GM12892 (cell line): ENCODE results near the gene INPP5E.
A peak's percentile ranks its signal among the peaks of the same experiment; 100 is the strongest.

Source experiments
- DNase-seq: peaks from one replicate; pipeline ENCODE4 v3.0.0; 2011; ENCODE audit not compliant: insufficient read length
- FAIRE-seq: peaks from 2 replicates; lab custom pipeline; 2011; peaks lifted over from hg19 to GRCh38; lab: Jason Lieb, UNC
- POLR2A ChIP-seq: IDR thresholded peaks from 2 replicates; pipeline ENCODE4 v1.6.1; 2011; ENCODE audit warnings: low read depth, low read length, control low read depth
- POLR2AphosphoS5 ChIP-seq: IDR thresholded peaks from 2 replicates; pipeline ENCODE4 v1.6.1; 2011; ENCODE audit warnings: low read depth, low read length, control low read depth
- TAF1 ChIP-seq: IDR thresholded peaks from 2 replicates; pipeline ENCODE4 v1.6.1; 2011; ENCODE audit warnings: low read depth, mild to moderate bottlenecking, control low read depth, low read length, borderline replicate concordance

Gene INPP5E

DNA sequence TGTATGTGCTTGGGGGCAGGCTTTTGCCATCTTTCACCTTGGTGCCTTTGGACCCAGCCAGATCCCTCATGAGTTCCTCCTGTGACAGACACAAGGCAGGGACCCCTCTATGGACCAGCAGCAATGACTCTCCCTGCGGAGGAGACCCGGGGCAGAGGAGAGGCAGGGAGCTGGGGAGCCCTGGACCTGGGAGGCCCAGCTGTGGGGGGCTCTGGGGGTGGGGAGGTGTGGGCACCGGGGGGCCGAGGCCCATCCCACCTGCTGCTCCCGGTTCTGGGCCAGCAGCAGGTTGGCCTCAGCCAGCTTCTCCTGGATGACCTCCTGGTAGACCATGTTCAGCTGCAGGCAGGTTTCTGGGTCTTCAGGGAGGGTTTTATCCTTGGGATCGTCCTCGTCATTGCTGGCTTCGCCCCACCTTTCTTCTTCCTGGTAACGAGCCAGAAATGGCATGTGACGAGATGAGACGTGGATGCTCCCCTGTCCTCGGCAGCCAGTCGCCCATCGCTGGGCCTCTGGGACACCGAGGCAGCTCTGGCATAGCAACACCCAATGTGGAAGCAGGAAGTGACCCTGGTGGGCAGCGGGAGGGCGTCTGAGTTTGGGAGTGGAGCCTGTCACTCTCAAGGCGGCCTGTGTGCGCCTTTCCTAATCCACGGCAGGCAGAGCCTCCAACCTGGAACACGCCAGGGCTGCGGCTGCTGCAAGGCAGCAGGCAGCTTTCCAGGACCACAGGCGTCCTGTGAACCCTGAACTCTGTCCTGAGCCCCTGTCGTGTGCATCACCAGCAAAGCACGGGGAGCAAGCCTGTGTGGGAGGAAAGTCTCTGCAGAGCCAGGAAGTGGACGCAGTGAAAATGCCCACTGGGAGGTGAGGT is 44.1 kb downstream of the INPP5E start:
- DNase-seq (no peak), FAIRE-seq (no peak)
- TF ChIP-seq POLR2AphosphoS5 (no peak; the same call in 1 of the 2 replicates), POLR2A (no peak)

DNA sequence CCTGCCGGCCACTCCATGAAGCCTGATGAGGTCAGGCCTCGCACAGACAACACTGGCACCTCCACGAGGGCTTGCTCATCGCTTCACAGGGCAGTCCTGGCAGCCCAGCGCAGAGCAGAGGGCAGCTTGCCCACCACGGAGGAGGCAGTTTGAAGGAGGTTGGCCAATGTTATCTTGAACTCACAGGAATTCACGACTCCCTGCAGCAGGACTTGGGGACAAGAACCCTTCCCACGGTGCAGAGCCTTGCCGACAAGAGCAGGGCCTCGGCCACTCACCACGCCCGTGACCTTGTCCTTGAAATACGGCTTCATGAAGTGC is 44.7 kb downstream of the INPP5E start:
- no peak for DNase-seq
- no peak for FAIRE-seq
- TF ChIP-seq TAF1, result no peak
- TF ChIP-seq POLR2AphosphoS5, result peak; percentile 22; the same call in 1 of the 2 replicates
- no peak; the same call in 1 of the 2 replicates for TF ChIP-seq POLR2A

DNA sequence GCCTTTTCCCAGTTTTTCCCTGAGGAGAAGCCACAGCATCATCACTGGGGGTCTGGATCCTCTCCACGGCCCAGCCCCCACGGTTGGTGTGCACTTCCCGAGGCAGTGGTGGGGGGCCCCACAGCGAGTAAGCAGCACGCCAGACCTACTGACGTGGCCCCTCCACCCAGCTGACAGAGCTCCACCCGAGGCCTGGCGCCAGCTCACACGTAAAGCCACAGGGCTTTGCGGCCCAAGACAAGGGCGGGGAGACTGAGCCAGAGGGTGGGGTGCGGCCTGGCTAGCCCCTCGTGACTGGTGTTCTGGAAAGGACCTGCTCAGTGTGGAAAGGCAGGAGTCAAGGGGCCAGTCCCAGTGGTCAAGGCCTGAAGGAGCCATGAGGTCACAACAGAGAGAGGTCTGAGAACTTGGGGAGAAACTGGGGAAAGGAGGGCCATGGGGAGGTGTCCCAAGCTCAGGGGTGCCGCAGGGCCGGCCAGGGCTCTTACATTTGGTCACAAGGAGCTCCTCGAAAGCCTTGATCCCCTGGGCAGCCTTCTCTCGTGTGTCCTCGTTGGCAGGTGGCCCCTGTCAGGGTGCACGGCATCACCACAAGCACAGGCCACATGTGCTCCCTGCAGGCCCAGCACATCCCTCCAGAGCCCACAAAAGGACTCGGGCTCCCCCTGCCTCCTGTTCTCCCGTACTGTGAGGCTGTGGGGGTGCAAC is 45.2 kb downstream of the INPP5E start:
- FAIRE-seq (no peak), DNase-seq (no peak)
- TF ChIP-seq TAF1, result no peak
- TF ChIP-seq POLR2A, result no peak

DNA sequence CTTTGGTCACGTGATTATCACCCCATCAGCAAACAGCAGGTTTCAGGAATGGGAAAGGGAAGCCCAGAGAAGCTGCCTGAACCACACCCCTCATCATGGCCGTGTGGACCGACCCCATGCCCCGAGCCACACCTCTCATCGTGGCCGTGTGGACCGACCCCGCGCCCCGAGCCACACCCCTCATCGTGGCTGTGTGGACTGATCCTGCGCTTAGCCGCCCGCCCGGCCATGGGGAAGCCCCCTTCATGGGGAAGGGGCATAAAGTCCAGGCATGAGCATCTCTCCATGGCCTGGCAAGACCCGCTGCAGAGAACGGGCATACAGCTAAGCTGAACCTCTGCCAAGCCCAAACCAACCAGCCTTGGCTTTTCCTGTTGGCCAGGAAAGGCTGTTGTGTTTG is 46.1 kb downstream of the INPP5E start:
- no peak for TF ChIP-seq POLR2A
- no peak for TF ChIP-seq TAF1
- TF ChIP-seq POLR2AphosphoS5, result no peak; the same call in 1 of the 2 replicates
- no peak for DNase-seq

DNA sequence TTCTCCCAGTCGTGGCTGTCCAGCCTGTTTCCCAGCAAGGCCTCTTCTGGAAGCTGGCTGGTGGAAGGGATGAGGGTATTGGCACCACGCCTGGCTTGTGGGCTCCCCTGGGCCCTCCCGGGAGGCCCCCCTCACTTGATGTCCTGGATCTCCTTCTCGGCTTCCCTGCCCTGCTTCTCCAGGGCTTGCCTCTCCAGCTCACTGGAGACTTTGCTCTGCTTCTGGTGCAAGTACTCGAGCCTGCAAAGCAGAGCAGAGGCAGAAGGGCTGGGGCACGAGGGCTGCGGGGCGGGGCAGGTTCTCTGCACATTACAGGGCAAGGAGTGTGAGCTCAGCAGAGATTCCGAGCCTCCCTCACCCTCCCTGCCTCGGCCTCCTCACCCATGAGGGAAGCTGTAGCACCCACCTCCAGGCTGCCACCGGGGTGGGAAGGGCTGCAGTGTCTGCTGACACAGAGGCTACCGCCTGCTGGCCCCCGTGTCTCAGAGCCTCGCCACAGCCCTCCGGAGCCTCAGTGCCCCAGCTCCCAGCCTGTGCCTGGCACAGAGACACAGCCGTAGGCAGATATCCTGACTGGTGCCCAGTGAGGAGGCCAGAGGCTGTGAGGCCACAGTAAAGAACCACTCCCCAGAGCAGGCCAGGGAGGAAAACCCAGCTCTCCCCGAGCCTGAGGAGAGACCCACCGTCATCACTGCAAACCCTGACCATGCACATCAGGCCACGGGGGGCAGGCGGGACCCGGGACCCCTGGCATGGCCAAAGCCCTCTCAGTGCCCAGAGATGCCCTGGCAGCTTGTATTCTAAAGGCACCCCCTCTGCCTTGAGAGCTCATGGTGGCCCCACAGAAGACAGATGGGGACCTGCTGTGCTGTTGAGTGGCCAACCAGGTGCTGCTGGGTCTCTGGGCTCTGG is 46.9 kb downstream of the INPP5E start:
- no peak for FAIRE-seq
- no peak for TF ChIP-seq POLR2A
- peak; percentile 47; the same call in 1 of the 2 replicates for TF ChIP-seq POLR2AphosphoS5

More for the DNA sequence above, 46.1 kb downstream of the INPP5E start:
- FAIRE-seq, result no peak

DNA sequence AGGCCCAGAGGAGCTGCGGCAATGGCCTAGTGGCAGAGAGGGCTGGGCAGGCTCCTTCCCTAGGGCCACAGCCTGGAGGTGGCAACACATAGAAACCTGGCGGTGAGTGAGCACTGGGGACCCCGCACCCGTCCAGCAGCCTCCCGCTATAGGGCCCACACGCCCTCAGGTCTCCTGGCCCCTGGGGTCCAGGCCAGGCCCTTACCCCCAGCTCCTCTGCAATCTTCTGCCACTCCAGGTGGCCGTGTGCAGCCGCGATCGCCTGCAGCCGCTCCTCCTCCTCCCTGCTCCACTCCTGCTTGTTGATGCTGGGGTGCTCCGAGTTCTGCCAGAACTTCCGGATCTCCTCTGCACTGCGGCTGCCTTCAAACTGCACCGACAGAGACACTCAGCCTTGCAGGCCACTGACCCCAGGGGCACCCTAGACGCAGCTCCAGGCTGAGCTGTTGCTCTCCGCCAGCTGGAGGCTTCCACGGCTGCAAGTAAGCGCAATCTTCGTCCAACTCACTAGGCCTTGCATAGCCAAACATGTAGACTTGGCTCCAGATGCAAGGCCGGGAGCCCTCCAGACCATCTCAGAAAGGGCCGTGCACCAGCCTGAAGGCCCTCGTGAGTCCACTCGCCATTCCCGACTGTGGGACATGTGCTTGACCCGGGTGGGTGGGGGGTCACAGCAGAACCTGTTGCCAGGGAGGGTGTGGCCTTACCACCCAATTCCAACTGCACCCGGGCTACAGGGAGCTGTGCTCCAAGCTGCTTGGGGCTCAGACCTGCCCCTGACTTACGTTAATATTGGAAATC is 47.7 kb downstream of the INPP5E start:
- DNase-seq (no peak), FAIRE-seq (no peak)
- TF ChIP-seq POLR2AphosphoS5 (no peak; the same call in 1 of the 2 replicates), TAF1 (no peak), POLR2A (no peak)

More for the DNA sequence above, 46.9 kb downstream of the INPP5E start:
- no peak for DNase-seq

DNA sequence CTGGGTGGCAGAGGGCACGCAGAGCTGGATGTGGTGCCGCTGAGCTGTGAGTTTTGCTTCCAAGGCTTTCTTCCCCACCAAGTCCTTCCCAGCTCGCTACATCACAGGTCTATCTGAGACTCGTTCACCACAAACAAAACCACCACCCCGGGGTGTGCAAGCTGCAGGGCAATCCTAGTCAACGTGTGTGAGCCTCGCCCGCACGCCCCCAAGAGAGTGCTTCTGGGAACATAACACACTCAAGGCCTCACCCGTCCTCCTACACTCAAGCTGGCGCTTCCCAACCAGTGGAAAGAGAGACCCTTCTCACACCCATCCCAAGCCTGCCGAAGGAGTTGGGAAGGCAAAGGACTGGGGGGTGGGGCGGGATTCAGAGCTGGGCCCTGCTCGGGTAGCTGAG is 50.2 kb downstream of the INPP5E start:
- TF ChIP-seq POLR2AphosphoS5 (no peak; the same call in 1 of the 2 replicates), TAF1 (no peak), POLR2A (no peak)
- FAIRE-seq (no peak), DNase-seq (no peak)

GRCh38 chr9:136387217-136387616 is 52.4 kb downstream of the INPP5E start:
- DNase-seq, result no peak
- TF ChIP-seq POLR2A, result no peak
- no peak for TF ChIP-seq POLR2AphosphoS5
- no peak for TF ChIP-seq TAF1
- no peak for FAIRE-seq

DNA sequence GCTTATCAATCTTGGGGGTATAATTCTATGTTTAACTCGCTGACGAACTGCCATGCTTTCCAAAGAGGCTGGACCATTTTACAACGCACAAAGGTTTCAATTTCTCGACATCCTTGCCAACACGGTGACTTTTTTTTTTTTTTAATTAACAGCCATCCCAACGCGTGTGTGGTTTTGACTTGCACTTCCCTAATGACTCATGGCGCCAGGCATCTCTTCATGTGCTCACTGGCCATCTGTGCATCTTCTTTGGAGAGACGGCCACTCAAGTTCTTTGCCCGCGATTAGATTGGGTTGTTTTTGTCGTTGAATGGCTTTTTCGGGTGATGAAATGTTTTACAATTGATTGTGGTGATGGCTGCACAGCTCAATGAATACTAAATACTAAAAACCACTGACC is 53.6 kb downstream of the INPP5E start:
- no peak for FAIRE-seq
- DNase-seq, result no peak
- no peak for TF ChIP-seq POLR2AphosphoS5
- TF ChIP-seq TAF1, result no peak
- no peak for TF ChIP-seq POLR2A

- DNase-seq (no peak), FAIRE-seq (no peak)
- TF ChIP-seq TAF1, result no peak
- TF ChIP-seq POLR2A, result no peak
- no peak for TF ChIP-seq POLR2AphosphoS5
Measured at GRCh38 chr9:136385015-136385414, 54.6 kb downstream of the INPP5E start.
